HPDE6-E6E7 (cell line): Measurements from ENCODE around the gene PARG.
"Not testable (repeated sequence)": the region's sequence is repeated elsewhere in the genome, so short reads cannot be mapped to it uniquely, and the experiment has no call there.

Experiments used
- DNase-seq: peaks from one replicate; pipeline ENCODE4 v3.0.0; 2011; ENCODE audit warnings: missing footprints; ENCODE audit errors: extremely low spot score

Gene PARG

GRCh38 chr10:49941447-49942338, at the start of gene PARG, which contains the start of gene TIMM23B:
TSS of gene PARG (minus strand) at chr10:49942027. CDS start at chr10:49941725, 302 bp downstream.
TSS of gene TIMM23B (plus strand) at chr10:49942053. CDS start at chr10:49942195, 142 bp downstream.
- peak; percentile 4 for DNase-seq

DNA sequence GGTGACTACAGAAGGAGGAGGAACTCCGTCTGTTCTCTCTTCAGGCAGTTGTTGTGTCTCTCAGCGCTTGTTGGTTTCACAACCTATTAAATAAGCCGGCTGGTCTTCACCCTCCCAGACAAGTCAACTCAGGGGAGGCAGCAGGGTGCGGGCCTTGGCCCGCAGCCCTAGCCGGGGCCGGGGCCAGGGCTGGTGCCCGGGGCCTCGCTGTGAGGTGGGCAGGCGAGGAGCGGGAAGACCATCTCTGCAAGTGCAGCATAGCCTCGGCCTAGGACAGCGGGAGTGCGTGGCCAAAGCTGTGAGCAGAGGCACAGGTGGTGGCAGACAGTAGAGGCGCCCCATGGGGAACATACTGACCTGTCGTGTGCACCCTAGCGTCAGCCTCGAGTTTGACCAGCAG, 46.5 kb upstream of the PARG start, which contains the start of gene AGAP6:
Gene AGAP6, plus strand, starts transcription at position 31 of the 400 bp plus-strand sequence. Its CDS starts 310 bp downstream, at position 341.
- not testable (repeated sequence) for DNase-seq

DNA sequence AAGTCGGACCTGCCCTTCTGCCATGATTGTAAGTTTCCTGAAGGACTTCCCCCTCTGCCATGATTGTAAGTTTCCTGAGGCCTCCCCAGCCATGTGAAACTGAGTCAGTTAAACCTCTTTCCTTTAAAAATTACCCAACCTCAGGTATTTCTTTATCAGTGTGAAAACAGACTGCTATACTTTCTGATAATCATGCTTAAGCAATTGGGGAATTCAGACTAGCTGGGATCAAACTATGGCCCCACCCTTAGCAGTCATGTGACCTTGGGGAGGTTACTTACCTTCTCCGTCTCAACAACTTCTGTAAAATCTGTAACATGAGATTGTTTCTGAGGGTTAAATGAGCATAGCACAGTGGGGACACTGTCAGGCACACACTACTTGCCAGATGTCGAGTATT, 45.4 kb upstream of the PARG start:
- not testable (repeated sequence) for DNase-seq

DNA sequence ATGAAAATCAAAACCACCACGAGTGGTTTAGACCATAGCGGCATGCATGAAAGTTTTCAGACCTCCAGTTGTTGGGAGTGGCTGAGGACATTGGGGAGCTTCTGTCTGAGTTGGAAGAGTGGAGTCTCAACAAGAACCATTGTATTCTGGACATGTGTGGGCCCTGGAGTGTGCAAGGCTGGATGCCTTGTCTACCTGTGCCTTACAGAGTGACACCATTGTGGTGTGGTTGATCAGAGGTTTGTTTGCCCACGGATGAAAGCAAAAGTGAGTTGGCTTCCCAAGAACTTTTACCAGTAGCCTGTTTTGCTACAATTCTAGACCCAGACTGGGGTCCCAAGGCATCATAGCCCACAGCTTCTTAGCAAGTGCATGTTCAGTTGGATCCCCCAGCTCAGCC, 35.9 kb upstream of the PARG start:
- DNase-seq: not testable (repeated sequence)

DNA sequence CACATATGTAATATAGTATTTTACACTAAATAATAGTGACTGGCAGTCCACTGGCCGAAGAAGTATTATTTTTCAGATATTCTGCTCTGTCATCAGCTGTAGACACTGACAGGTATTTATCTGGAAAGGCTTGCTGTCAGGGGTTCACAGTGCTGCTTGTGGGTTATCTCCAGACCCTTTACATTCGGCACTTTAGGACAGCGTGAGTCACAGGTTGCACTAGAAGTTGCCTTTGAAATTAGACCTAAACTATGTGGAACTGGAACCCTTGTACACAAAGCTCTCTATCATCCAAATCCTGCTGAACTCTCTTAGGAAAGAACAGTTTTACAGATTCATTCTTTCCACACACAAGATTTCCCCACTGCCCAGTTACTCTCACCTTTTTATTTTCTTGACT, 30.3 kb upstream of the PARG start:
- DNase-seq: not testable (repeated sequence)

DNA sequence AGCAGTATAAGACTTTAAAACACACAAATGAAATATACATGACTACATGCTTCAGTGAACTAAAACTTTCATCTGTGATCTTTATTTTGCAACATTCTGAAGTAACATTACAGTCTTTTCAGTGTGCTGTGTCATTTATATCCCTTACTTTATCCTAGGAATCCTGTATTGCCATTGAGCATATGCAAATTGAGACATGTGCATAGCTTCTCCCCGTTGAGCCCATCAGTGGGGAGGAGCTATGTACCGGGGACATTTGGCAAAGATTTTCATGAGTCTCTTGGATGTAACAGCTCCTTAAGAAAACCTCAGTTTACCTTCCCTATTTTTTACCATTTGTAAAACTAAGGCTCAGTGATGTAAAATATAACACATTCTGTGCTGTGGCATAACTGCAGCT, 29.6 kb upstream of the PARG start:
- not testable (repeated sequence) for DNase-seq

- DNase-seq: not testable (repeated sequence)
These were observed 28.6 kb upstream of the PARG start for GRCh38 chr10:49970331-49970857.

DNA sequence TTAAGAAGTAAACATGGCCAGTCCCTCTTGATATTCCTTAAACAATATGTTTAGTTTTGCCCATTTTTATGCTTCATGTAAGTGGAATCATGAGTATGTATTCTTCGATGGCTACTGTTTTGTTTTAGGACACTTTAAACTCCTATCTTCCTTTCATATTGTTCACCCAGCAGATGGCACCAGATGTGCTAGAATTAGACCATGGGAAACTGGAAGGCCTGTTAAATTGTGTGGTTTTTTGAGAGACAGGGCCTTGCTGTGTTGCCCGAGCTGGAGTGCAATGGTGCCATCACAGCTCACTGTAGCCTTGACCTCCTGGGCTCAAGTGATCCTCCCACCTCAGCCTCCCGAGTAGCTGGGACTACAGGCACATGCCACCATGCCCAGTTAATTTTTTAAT, 11.3 kb upstream of the PARG start:
- not testable (repeated sequence) for DNase-seq

DNA sequence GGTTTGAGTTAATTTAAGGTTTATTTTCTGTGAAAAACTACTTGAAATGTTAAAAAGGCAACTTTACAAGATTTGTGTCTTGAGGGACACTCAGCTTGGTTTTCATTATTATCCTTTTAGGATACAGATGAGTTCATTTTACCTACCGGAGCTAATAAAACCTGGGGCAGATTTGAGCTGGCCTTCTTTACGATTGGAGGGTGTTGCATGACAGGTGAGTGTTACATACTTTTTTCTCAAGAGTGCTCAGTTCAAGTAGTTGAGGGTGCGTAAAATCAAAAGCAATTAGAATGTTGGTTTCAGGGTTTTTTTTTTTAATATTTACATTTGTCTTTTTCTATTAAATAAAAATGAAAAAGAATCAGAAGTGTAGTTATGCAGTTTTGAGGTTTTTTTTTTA, 10.2 kb upstream of the PARG start:
- DNase-seq: not testable (repeated sequence)

GRCh38 chr10:49948737-49949136, 6.9 kb upstream of the PARG start:
- not testable (repeated sequence) for DNase-seq

DNA sequence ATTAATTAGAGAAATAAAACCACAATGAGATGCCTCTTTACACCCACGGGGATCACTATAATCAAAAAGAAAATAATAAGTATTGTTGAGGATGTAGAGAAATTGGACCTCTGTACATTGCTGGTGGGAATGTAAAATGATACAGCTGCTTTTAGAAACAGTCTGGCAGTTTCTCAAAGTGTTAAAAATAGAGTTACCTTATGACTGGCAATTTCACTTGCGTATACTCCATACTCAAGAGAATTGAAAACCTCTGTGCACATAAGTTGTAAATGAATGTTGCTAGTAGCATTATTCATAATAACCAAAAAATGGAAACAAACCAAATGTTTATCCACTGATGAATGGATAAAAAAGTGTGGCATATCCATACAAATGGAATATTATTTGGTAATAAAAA, 6.3 kb upstream of the PARG start:
- not testable (repeated sequence) for DNase-seq

DNA sequence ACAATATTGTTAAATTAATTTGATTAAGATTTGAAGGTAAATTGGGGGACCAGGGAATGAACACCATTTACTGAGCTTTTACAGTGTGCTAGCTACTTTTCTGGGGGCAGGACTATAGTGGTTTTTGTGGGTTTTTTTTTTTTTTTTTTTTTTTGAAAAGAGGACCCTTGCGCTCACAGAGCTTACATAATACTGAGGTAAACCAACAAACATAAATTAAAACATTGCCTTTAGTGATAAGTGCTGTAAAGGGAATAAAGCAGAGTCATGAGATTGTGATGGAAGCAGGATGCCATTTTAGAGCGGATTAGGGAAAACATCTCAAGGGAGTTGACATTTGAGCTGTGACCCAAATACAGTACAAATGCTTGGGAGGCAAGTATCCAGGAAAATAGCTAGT, 1.8 kb upstream of the PARG start:
- DNase-seq: not testable (repeated sequence)

DNA sequence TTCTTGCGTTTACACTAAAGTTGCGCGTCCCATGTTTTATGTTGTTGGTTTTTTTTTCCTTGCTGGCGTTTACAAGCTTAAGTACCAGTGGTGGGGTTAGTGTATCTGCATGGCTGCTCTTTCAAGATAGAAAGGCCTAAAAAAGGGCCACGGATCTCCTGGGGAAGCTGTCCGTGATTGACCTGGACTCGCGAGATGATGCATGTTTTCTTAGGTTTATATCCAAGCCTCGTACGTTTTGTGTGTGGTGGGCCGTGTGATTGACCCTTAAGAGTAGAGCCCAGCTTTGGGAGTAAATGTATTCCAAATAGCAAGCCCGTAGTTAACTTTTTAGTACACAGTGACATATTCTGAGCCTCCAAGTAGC, 495 bp upstream of the PARG start:
- not testable (repeated sequence) for DNase-seq

GRCh38 chr10:49931959-49932728, 9.7 kb downstream of the PARG start:
- DNase-seq: not testable (repeated sequence)

- not testable (repeated sequence) for DNase-seq
These were observed 10.6 kb downstream of the PARG start for GRCh38 chr10:49931276-49931675.

DNA sequence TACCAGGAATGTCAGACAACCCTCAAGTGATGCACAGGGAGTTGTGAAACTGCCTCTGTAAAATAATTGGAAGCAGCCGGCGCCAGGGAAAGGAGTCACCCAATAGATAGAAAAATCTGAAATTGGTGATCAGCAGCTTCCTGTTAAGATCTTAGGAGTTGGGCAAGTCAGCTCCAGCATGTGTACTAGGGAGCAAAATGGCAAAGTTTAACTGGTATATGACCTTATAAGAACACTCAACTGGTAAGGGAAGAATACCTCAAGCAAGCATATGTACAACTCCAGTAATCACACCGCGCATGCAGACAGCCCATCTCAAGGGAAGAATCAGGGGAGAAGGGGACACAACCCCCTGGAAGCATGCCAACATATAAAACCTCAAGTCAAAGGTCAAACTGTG, 18.3 kb downstream of the PARG start:
- DNase-seq: not testable (repeated sequence)

GRCh38 chr10:49922041-49922440, 19.8 kb downstream of the PARG start:
- DNase-seq: not testable (repeated sequence)

DNA sequence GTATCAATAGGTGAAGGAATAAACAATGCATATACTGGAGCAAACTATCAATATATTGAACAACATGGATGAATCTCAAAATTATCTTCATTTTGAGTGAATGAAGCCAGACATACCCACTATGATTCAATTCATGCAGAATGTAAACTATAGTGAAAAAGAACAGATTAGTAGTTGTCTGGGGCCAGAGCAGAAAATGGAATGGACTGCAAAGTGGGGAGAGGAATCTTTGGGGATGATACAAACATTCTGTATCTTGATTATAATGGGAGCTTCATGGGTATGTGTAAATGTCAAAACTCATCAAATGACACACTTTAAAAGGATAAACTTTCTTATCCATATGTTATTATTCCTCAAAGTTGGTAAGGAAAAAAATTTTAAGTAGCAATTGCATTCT, 23.9 kb downstream of the PARG start:
- not testable (repeated sequence) for DNase-seq

- not testable (repeated sequence) for DNase-seq
These were observed 25.4 kb downstream of the PARG start for GRCh38 chr10:49916451-49916850.

DNA sequence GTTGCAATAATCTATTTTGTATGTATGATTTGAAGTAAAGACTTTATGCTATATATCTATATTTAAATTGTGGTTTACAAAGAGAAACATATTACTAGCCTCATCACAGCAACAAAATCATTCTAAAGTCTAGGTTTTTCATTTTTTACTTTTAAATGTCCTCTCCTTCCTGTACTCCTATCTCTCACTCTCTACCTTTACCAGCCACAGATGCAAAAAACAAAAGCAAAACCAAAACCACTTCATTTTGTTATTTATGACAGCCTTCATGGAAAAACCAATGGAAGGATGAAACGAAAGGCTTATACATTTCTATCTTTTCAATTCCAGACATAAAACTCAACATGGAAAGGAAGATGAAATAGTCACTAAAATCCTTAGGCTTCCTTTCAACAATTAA, 31.5 kb downstream of the PARG start:
- DNase-seq: not testable (repeated sequence)

GRCh38 chr10:49908290-49909080, 33.3 kb downstream of the PARG start:
- not testable (repeated sequence) for DNase-seq
